Ovary (tissue), 3 donors: ENCODE results near the gene MRPS31.
"Not testable (repeated sequence)": the region's sequence is repeated elsewhere in the genome, so short reads cannot be mapped to it uniquely, and the experiment has no call there.

Experiments
- POLR2A ChIP-seq: fragments of 450-650 bp; IDR thresholded peaks from one replicate; pipeline ENCODE4 v1.6.1; 2017; ENCODE audit warnings: antibody characterized with exemption, mild to moderate bottlenecking, moderate library complexity
- TF ChIP-seq, protein P1 (sequence below), 3 donors: fragments of 450-650 bp in 2 of 3; fragments of 200-600 bp in 1 of 3; IDR thresholded peaks; one replicate each; pipeline versions ENCODE4 v1.5.1 to v1.8.0; 2016 to 2022; ENCODE audit warnings: antibody characterized with exemption in 3 of 3, mild to moderate bottlenecking in 1 of 3
- donor health status: DM: no; HTN: no; CAD: no.

DNA sequence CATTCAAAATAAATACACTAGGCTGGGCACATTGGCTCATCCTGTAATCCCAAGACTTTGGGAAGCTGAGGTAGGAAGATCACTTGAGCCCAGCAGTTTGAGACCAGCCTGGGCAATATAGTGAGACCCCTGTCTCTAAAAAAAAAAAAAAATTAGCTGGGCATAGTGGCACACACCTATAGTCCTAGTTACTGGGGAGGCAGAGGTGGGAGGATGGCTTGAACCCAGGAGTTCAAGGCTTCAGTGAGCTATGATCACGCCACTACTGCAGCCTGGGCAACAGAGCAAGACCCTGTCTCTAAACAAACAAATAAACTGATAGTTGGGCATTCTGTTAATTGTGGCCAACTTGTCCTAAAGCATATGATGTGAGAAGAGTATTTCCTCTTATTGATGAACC, 12.0 kb upstream of the MRPS31 start:
- TF ChIP-seq, protein P1, sequence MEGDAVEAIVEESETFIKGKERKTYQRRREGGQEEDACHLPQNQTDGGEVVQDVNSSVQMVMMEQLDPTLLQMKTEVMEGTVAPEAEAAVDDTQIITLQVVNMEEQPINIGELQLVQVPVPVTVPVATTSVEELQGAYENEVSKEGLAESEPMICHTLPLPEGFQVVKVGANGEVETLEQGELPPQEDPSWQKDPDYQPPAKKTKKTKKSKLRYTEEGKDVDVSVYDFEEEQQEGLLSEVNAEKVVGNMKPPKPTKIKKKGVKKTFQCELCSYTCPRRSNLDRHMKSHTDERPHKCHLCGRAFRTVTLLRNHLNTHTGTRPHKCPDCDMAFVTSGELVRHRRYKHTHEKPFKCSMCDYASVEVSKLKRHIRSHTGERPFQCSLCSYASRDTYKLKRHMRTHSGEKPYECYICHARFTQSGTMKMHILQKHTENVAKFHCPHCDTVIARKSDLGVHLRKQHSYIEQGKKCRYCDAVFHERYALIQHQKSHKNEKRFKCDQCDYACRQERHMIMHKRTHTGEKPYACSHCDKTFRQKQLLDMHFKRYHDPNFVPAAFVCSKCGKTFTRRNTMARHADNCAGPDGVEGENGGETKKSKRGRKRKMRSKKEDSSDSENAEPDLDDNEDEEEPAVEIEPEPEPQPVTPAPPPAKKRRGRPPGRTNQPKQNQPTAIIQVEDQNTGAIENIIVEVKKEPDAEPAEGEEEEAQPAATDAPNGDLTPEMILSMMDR (IDR thresholded peaks at IDR 0.05), result not testable (repeated sequence)
- not testable (repeated sequence) for TF ChIP-seq POLR2A
